MM.1S (cell line): Measurements from ENCODE around the gene NDST1.

Source experiments
- DNase-seq: peaks from one replicate; pipeline ENCODE4 v3.0.0-alpha.2; 2015
- H2AFZ ChIP-seq: fragments of 300-600 bp; sonication (generic); 2 replicates; pipeline ENCODE4 v1.6.0; 2016; ENCODE audit warnings: antibody characterized with exemption, low read length
- H3F3A ChIP-seq: fragments of 300-600 bp; sonication (generic); 2 replicates; pipeline ENCODE4 v1.6.1; 2016; ENCODE audit warnings: mild to moderate bottlenecking, antibody characterized with exemption, low read length, moderate library complexity, mixed read lengths; ENCODE audit not compliant: insufficient read depth
- H3K27ac ChIP-seq: fragments of 300-600 bp; sonication (generic); 2 replicates; pipeline ENCODE4 v1.5.1; 2016; ENCODE audit warnings: mild to moderate bottlenecking, low read length
- H3K27me3 ChIP-seq: fragments of 300-600 bp; sonication (generic); replicated peaks from 2 replicates; pipeline ENCODE4 v1.6.0; 2016; ENCODE audit warnings: low read length; ENCODE audit not compliant: insufficient read depth
- H3K36me3 ChIP-seq: fragments of 300-600 bp; sonication (generic); replicated peaks from 2 replicates; pipeline ENCODE4 v1.6.1; 2016; ENCODE audit warnings: mild to moderate bottlenecking, low read length, mixed read lengths; ENCODE audit not compliant: insufficient read depth
- H3K4me1 ChIP-seq: fragments of 300-600 bp; sonication (generic); 2 replicates; pipeline ENCODE4 v1.6.1; 2016; ENCODE audit warnings: low read length, mixed read lengths
- H3K4me2 ChIP-seq: fragments of 300-600 bp; sonication (generic); 2 replicates; pipeline ENCODE4 v1.6.0; 2016; ENCODE audit warnings: low read depth, low read length
- H3K4me3 ChIP-seq: fragments of 300-600 bp; sonication (generic); 2 replicates; pipeline ENCODE4 v1.5.1; 2016; ENCODE audit warnings: low read length, mixed read lengths
- H3K79me2 ChIP-seq: fragments of 300-600 bp; sonication (generic); 2 replicates; pipeline ENCODE4 v1.6.1; 2016; ENCODE audit warnings: mixed run types, low read length, mixed read lengths
- H3K9ac ChIP-seq: fragments of 300-600 bp; sonication (generic); 2 replicates; pipeline ENCODE4 v1.6.1; 2016; ENCODE audit warnings: low read length, mixed read lengths
- H3K9me2 ChIP-seq: fragments of 300-600 bp; sonication (generic); replicated peaks from 2 replicates; pipeline ENCODE4 v1.6.1; 2016; ENCODE audit warnings: mild to moderate bottlenecking, low read length, mixed read lengths; ENCODE audit not compliant: insufficient read depth
- H3K9me3 ChIP-seq: fragments of 300-600 bp; sonication (generic); replicated peaks from 2 replicates; pipeline ENCODE4 v1.6.1; 2016; ENCODE audit warnings: mild to moderate bottlenecking, low read length, mixed read lengths; ENCODE audit not compliant: insufficient read depth
- H4K20me1 ChIP-seq: fragments of 300-600 bp; sonication (generic); 2 replicates; pipeline ENCODE4 v1.6.1; 2016; ENCODE audit warnings: mild to moderate bottlenecking, low read length, moderate library complexity, mixed read lengths; ENCODE audit not compliant: insufficient read depth
- EZH2 ChIP-seq: fragments of 300-600 bp; sonication (generic); optimal IDR thresholded peaks from 2 replicates; pipeline ENCODE3; 2017; ENCODE audit warnings: low read depth, mild to moderate bottlenecking, antibody characterized with exemption, low read length, mixed read lengths
- EZH2phosphoT487 ChIP-seq: fragments of 300-600 bp; sonication (generic); IDR thresholded peaks from 2 replicates; pipeline ENCODE4 v1.6.1; 2018; ENCODE audit warnings: antibody characterized with exemption, low read length
- TF ChIP-seq, protein P1 (sequence below): fragments of 300-600 bp; sonication (generic); IDR thresholded peaks from 2 replicates; pipeline ENCODE4 v1.5.1; 2016; ENCODE audit warnings: antibody characterized with exemption, low read length, mixed read lengths

Gene NDST1

DNA sequence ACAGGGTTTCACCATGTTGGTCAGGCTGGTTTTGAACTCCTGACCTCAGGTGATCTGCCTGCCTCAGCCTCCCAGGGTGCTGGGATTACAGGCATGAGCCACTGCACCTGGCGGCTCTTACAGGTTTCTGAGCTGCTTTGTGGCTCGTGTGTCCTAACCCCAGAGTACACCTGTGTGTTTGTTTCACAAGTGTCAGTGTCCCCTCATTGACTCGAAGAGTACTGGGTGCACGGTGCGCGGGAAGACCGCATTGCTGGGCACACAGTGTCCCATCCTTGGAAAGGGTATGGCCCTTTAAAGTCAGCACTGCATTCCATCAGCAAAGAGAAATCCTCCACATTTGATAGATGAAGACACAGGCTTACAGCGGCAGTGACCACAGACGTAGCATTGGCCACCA is 23.8 kb downstream of the NDST1 start:
- DNase-seq, result no peak
- no peaks in the 10 kb centered on the region for H3K27me3 ChIP-seq
- H3K9ac ChIP-seq, result no peak overlapping the region
- no peaks in the 10 kb centered on the region for H3K4me1 ChIP-seq
- no peaks in the 10 kb centered on the region for H4K20me1 ChIP-seq
- no peak overlapping the region for H3K4me2 ChIP-seq
- H3F3A ChIP-seq, result no peaks in the 10 kb centered on the region
- no peaks in the 10 kb centered on the region; the same call in 1 of the 2 replicates for H3K36me3 ChIP-seq
- no peaks in the 10 kb centered on the region for H3K9me2 ChIP-seq
- no peaks in the 10 kb centered on the region for H3K9me3 ChIP-seq
- no peaks in the 10 kb centered on the region for H3K79me2 ChIP-seq
- TF ChIP-seq, protein P1, sequence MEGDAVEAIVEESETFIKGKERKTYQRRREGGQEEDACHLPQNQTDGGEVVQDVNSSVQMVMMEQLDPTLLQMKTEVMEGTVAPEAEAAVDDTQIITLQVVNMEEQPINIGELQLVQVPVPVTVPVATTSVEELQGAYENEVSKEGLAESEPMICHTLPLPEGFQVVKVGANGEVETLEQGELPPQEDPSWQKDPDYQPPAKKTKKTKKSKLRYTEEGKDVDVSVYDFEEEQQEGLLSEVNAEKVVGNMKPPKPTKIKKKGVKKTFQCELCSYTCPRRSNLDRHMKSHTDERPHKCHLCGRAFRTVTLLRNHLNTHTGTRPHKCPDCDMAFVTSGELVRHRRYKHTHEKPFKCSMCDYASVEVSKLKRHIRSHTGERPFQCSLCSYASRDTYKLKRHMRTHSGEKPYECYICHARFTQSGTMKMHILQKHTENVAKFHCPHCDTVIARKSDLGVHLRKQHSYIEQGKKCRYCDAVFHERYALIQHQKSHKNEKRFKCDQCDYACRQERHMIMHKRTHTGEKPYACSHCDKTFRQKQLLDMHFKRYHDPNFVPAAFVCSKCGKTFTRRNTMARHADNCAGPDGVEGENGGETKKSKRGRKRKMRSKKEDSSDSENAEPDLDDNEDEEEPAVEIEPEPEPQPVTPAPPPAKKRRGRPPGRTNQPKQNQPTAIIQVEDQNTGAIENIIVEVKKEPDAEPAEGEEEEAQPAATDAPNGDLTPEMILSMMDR, result no peak
- TF ChIP-seq EZH2phosphoT487 (no peak), EZH2 (no peak)
- H2AFZ ChIP-seq, result no peak overlapping the region
- no peak overlapping the region for H3K4me3 ChIP-seq
- no peak overlapping the region for H3K27ac ChIP-seq

DNA sequence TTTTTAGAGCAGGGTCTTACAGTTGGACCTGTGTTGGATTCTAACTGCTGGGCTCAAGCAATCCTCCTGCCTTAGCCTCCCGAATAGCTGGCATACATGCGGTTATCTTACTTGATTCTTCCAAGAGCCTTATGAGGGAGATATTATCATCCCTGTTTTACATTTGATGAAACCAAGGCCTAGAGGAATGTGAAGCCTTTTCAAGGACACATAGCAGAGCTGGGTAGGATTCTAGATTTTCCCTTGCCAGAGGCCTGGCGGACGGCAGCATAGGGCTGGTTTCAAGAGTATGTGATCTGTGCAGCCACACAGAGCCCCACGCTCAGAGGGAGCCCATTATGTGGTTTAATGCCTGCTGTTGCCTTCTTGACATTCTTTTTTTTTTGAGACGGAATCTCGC is 24.2 kb downstream of the NDST1 start:
- H3K9ac ChIP-seq, result no peak overlapping the region
- no peaks in the 10 kb centered on the region for H4K20me1 ChIP-seq
- no peaks in the 10 kb centered on the region for H3K79me2 ChIP-seq
- H3K36me3 ChIP-seq, result no peaks in the 10 kb centered on the region; the same call in 1 of the 2 replicates
- H3K9me3 ChIP-seq, result no peaks in the 10 kb centered on the region
- TF ChIP-seq EZH2, result no peak
- no peak for TF ChIP-seq EZH2phosphoT487
- TF ChIP-seq, protein P1, result no peak
- no peaks in the 10 kb centered on the region for H3K27me3 ChIP-seq
- no peak overlapping the region for H3K4me3 ChIP-seq
- no peak overlapping the region for H3K4me2 ChIP-seq
- H3K27ac ChIP-seq, result no peak overlapping the region
- no peaks in the 10 kb centered on the region for H3K9me2 ChIP-seq
- no peak overlapping the region for H2AFZ ChIP-seq
- DNase-seq, result no peak
- no peaks in the 10 kb centered on the region for H3K4me1 ChIP-seq
- H3F3A ChIP-seq, result no peaks in the 10 kb centered on the region

DNA sequence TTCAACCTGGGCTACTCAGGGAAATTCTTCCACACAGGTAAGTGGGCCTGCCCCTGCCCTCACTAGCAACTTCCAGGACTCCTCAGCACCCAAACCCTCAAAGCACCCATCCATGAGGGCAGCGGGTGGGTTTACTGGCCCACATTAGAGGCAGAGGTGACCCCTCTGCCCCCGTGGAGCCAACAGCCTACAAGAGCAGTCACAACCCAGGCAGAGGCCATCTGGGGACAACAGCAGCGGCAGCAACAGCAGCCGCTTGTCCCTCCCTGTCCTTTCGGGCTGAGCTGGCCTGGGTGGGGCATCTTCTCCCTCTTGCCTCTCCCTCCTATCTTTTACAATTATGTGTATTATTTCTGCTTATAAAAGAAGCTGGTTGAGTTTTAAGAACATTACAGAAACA is 25.1 kb downstream of the NDST1 start:
- Histone ChIP-seq H3K36me3 (no peaks in the 10 kb centered on the region; the same call in 1 of the 2 replicates), H4K20me1 (no peaks in the 10 kb centered on the region), H3K27me3 (no peaks in the 10 kb centered on the region), H3K9ac (no peak overlapping the region), H3F3A (no peaks in the 10 kb centered on the region), H3K27ac (no peak overlapping the region), H3K4me2 (no peak overlapping the region), H3K9me3 (no peaks in the 10 kb centered on the region), H3K79me2 (no peaks in the 10 kb centered on the region), H3K9me2 (no peaks in the 10 kb centered on the region), H3K4me3 (no peak overlapping the region), H2AFZ (no peak overlapping the region), H3K4me1 (no peaks in the 10 kb centered on the region)
- TF ChIP-seq EZH2, result no peak
- no peak for TF ChIP-seq EZH2phosphoT487
- TF ChIP-seq, protein P1, result no peak
- DNase-seq, result no peak
